HCT116 (cell line): ENCODE measurements around the gene TBC1D14. TPM values are rescaled to one million over a fixed set of nuclear protein-coding genes. Genes with fewer than 3 reads are reported as not detected.
A peak's percentile ranks its signal among the peaks of the same experiment; 100 is the strongest.

ENCODE experiments used
- ATAC-seq: fragments of 200-7000 bp; cut with Tn5 transposase; 2 replicates; pipeline ENCODE4 v1.9.1; 2020; ENCODE audit warnings: mild to moderate bottlenecking, moderate library complexity
- BruUV-seq: library from RNA; stranded (reverse); fragments of 400-500 nt; replicated peaks from 2 replicates; lab custom pipeline; 2021; lab: Mats Ljungman, UMichigan
- CTCF ChIA-PET: fragments of 300-600 bp; sonication (Branson Sonifier 250); formaldehyde crosslinking; loops from one replicate; lab custom pipeline; 2021; ENCODE audit warnings: antibody characterized with exemption; lab: Charles Lee
- POLR2A ChIA-PET: fragments of 300-600, 350-600 bp; sonication (Branson Sonifier 250); formaldehyde crosslinking; loops from one replicate; lab custom pipeline; 2021; ENCODE audit warnings: antibody characterized with exemption; lab: Charles Lee
- RAD21 ChIA-PET, 2 experiments: fragments of 300-600 bp; sonication (Branson Sonifier 250); formaldehyde crosslinking; loops; one replicate each; lab custom pipeline; 2023; ENCODE audit warnings: low total read pairs in 2 of 2; ENCODE audit not compliant: uncharacterized antibody in 2 of 2, unreplicated experiment in 2 of 2, low non-redundant PET in 1 of 2; lab: Charles Lee
- DNase-seq: peaks from one replicate; pipeline ENCODE4 v3.0.0-alpha.2; 2010; ENCODE audit warnings: low read depth, low spot score
- H2AFZ ChIP-seq: fragments of 200-600 bp; shearing (Covaris generic), sonication (generic); 2 replicates; pipeline ENCODE4 v1.6.1; 2017; ENCODE audit warnings: low read depth, mixed run types, mixed read lengths, antibody characterized with exemption, low read length; ENCODE audit not compliant: poor library complexity, severe bottlenecking
- H3K27ac ChIP-seq: 2 replicates; pipeline ENCODE4 v1.5.1; 2012; ENCODE audit warnings: low read depth, low read length
- H3K27me3 ChIP-seq: fragments of 200-600 bp; sonication (generic); 2 replicates; pipeline ENCODE4 v1.6.1; 2016; ENCODE audit warnings: mixed run types, low read length, mixed read lengths; ENCODE audit not compliant: insufficient read depth
- H3K36me3 ChIP-seq, 2 experiments: fragments of 200-500 bp in 1 of 2; fragments of 200-600 bp in 1 of 2; sonication (Bioruptor generic) in 1 of 2; sonication (generic) in 1 of 2; 2 replicates each; pipeline versions ENCODE4 v1.5.1 to v1.6.1; 2014 to 2016; ENCODE audit warnings: low read length in 2 of 2, inconsistent platforms in 1 of 2, mixed read lengths in 1 of 2, mixed run types in 1 of 2; ENCODE audit not compliant: insufficient read depth in 2 of 2, control insufficient read depth in 1 of 2
- H3K4me1 ChIP-seq, 2 experiments: fragments of 200-600 bp in 1 of 2; sonication (generic) in 1 of 2; 2 replicates each; pipeline versions ENCODE4 v1.5.1 to v1.6.1; 2012 to 2017; ENCODE audit warnings: low read length in 2 of 2, inconsistent platforms in 1 of 2, mild to moderate bottlenecking in 1 of 2, mixed read lengths in 1 of 2, mixed run types in 1 of 2, moderate library complexity in 1 of 2; ENCODE audit not compliant: insufficient read depth in 2 of 2, control insufficient read depth in 1 of 2
- H3K4me2 ChIP-seq: fragments of 200-600 bp; sonication (generic); 2 replicates; pipeline ENCODE4 v1.6.1; 2017; ENCODE audit warnings: mixed run types, low read length, mixed read lengths
- H3K4me3 ChIP-seq, 2 experiments: fragments of 200-600 bp in 1 of 2; sonication (generic) in 1 of 2; replicated peaks in 1 of 2; 2 replicates each; pipeline ENCODE4 v1.5.1; 2011 to 2016; ENCODE audit warnings: low read length in 2 of 2, control low read depth in 1 of 2, low read depth in 1 of 2, mild to moderate bottlenecking in 1 of 2, mixed read lengths in 1 of 2, mixed run types in 1 of 2
- H3K79me2 ChIP-seq: fragments of 200-600 bp; sonication (generic); 2 replicates; pipeline ENCODE4 v1.6.1; 2017; ENCODE audit warnings: mild to moderate bottlenecking, mixed run types, low read length, moderate library complexity, mixed read lengths; ENCODE audit not compliant: insufficient read depth
- H3K9ac ChIP-seq: fragments of 200-600 bp; sonication (generic); 2 replicates; pipeline ENCODE4 v1.6.1; 2016; ENCODE audit warnings: low read length, mixed read lengths
- H3K9me2 ChIP-seq: fragments of 200-600 bp; sonication (generic), shearing (Covaris generic); 2 replicates; pipeline ENCODE4 v1.6.1; 2017; ENCODE audit warnings: mixed run types, mild to moderate bottlenecking, moderate library complexity; ENCODE audit not compliant: insufficient read depth
- H3K9me3 ChIP-seq, 2 experiments: fragments of 200-500 bp in 1 of 2; fragments of 200-600 bp in 1 of 2; sonication (Bioruptor generic) in 1 of 2; sonication (generic) in 1 of 2; 2 replicates each; pipeline ENCODE4 v1.6.1; 2014 to 2017; ENCODE audit warnings: low read length in 2 of 2, mixed read lengths in 2 of 2, inconsistent platforms in 1 of 2, low read depth in 1 of 2, mild to moderate bottlenecking in 1 of 2, mixed run types in 1 of 2, moderate library complexity in 1 of 2; ENCODE audit not compliant: control insufficient read depth in 1 of 2, insufficient read depth in 1 of 2
- H4K20me1 ChIP-seq: fragments of 200-600 bp; sonication (generic), shearing (Covaris generic); 2 replicates; pipeline ENCODE4 v1.6.1; 2017; ENCODE audit warnings: mixed run types, mild to moderate bottlenecking, moderate library complexity; ENCODE audit not compliant: insufficient read depth
- CBX3 ChIP-seq: IDR thresholded peaks from 2 replicates; pipeline ENCODE4 v1.6.1; 2012; ENCODE audit warnings: low read depth
- EGR1 ChIP-seq: IDR thresholded peaks from 2 replicates; pipeline ENCODE4 v1.6.1; 2012; ENCODE audit warnings: low read depth
- JUND ChIP-seq: IDR thresholded peaks from 2 replicates; pipeline ENCODE4 v1.6.1; 2012
- POLR2A ChIP-seq: IDR thresholded peaks from 2 replicates; pipeline ENCODE4 v1.7.0; 2011; ENCODE audit warnings: borderline replicate concordance; ENCODE audit not compliant: insufficient read depth, insufficient read length; ENCODE audit errors: extremely low read depth
- POLR2AphosphoS5 ChIP-seq: IDR thresholded peaks from 2 replicates; pipeline ENCODE4 v1.6.1; 2011; ENCODE audit warnings: mild to moderate bottlenecking, low read depth, low read length, moderate library complexity
- RAD21 ChIP-seq: IDR thresholded peaks from 2 replicates; pipeline ENCODE4 v1.6.1; 2012; ENCODE audit warnings: low read depth, mild to moderate bottlenecking
- SP1 ChIP-seq: IDR thresholded peaks from 2 replicates; pipeline ENCODE4 v1.6.1; 2012; ENCODE audit warnings: low read depth
- TCF7L2 ChIP-seq: IDR thresholded peaks from 2 replicates; pipeline ENCODE4 v1.7.0; 2011; ENCODE audit warnings: borderline replicate concordance, inconsistent platforms; ENCODE audit not compliant: insufficient read depth, insufficient read length; ENCODE audit errors: extremely low read depth
- intact Hi-C: fragments of 100-400 bp; cut with micrococcal nuclease; formaldehyde crosslinking; loops from 2 replicates; pipeline ENCODE4 v1.10.0; 2022
- total RNA-seq: library from RNA; stranded (reverse); gene quantifications from one replicate; pipeline ENCODE4 v1.2.1, GENCODE V29; 2021; ENCODE audit not compliant: unreplicated experiment
- TF ChIP-seq, protein P1 (sequence below): IDR thresholded peaks from 2 replicates; pipeline ENCODE4 v1.6.1; 2012
- TF ChIP-seq, protein P2 (sequence below), 3 experiments: fragments of 200-600 bp in 1 of 3; sonication (generic) in 1 of 3; IDR thresholded peaks in 2 of 3; conservative IDR thresholded peaks in 1 of 3; 2 replicates each; pipeline ENCODE4 v1.5.1; 2012 to 2017; ENCODE audit warnings: low read depth in 2 of 3, low read length in 2 of 3, antibody characterized with exemption in 1 of 3, borderline replicate concordance in 1 of 3, control low read depth in 1 of 3, mild to moderate bottlenecking in 1 of 3, mixed read lengths in 1 of 3, mixed run types in 1 of 3, moderate library complexity in 1 of 3; ENCODE audit not compliant: insufficient read depth in 1 of 3
- TF ChIP-seq, protein P3 (sequence below): IDR thresholded peaks from 2 replicates; pipeline ENCODE4 v1.6.1; 2012

Gene TBC1D14
- total RNA-seq, 1 experiment from 2014 or later, result 62.9 TPM

DNA sequence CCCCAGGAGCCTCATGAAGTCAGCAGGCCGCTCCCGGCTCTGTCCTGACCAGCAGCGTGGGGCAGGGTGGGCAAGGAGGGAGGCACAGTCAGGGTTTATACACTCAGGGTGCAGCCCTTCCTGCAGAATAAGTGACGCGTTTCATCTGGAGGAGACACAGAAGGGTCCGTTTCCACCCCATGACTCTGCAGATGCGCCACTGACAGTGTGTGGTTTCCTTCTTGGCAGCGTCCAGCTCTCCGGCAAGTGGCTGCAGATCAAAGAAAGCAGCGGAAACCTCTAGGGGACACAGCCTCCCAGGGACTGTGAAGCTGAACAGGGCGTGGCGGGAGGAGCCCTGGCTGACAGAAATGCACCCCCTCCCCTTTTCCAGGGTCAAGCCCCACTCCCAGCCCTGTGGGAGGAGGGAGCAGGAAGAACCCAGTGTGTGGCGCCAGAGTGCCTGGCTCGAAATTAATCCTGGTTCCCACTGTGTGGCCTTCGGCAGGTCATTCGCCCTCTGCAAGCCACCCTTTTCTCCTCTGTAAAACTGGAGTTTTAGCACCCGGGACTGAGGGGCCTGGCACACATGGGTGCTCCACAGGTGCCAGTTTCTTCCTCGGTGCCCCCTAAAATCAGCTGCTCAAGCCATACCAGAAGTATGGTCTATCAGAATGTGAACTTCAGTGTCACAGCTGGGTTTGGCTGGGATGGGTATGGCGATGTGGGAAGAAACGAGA, 17.3 kb upstream of the TBC1D14 start:
- Histone ChIP-seq H4K20me1 (no peaks in the 10 kb centered on the region), H3K4me2 (no peak overlapping the region), H3K4me1 (no peaks in the 10 kb centered on the region), H3K9me3 (peaks cover 0 to 4% of the 10 kb centered on the region in 2 experiments; a peak in 2 of 4 replicates), H3K27ac (no peak overlapping the region), H3K79me2 (no peaks in the 10 kb centered on the region), H3K9me2 (no peaks in the 10 kb centered on the region), H3K4me3 (no peak overlapping the region), H2AFZ (no peak overlapping the region), H3K27me3 (no peaks in the 10 kb centered on the region), H3K9ac (no peak overlapping the region), H3K36me3 (no peaks in the 10 kb centered on the region)
- BruUV-seq, result no TSS peak
- CTCF ChIA-PET, result no interaction called here
- TF ChIP-seq POLR2A (no peak), CBX3 (no peak), RAD21 (peak; percentile 29; the same call in 1 of the 2 replicates)
- DNase-seq (no peak), ATAC-seq (peak; percentile 47; the same call in 1 of the 2 replicates)
- POLR2A ChIA-PET, result no interaction called here
- RAD21 ChIA-PET, result no interaction called here
- intact Hi-C loops, result no loop called here

DNA sequence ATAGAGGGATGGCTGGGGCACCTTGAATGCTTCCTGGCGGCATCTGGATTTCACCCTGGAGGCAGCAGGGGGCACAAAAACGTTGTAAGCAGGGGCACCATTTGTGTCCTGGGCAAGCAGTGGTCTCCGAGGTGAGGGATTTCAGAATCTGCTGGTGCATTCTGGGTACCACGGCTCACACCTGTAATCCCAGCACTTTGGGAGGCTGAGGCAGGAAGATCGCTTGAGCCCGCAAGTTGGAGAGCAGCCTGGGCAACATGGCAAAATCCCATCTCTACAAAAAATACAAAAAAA, 16.8 kb upstream of the TBC1D14 start:
- intact Hi-C loops, result no loop called here
- RAD21 ChIA-PET, result no interaction called here

More for the DNA sequence above, 16.8 kb upstream of the TBC1D14 start:
- Histone ChIP-seq H3K4me2 (no peak overlapping the region), H3K27me3 (no peaks in the 10 kb centered on the region), H4K20me1 (no peaks in the 10 kb centered on the region), H3K4me1 (no peaks in the 10 kb centered on the region), H3K9me2 (no peaks in the 10 kb centered on the region), H2AFZ (no peak overlapping the region), H3K79me2 (no peaks in the 10 kb centered on the region), H3K27ac (no peak overlapping the region), H3K9ac (no peak overlapping the region), H3K9me3 (peaks cover 0 to 4% of the 10 kb centered on the region in 2 experiments; a peak in 2 of 4 replicates), H3K36me3 (no peaks in the 10 kb centered on the region), H3K4me3 (no peak overlapping the region)
- ATAC-seq, result no peak
- POLR2A ChIA-PET, result no interaction called here
- no TSS peak for BruUV-seq
- DNase-seq, result no peak
- TF ChIP-seq TCF7L2 (no peak), POLR2AphosphoS5 (no peak), JUND (no peak), EGR1 (no peak), SP1 (no peak)
- TF ChIP-seq, protein P1, sequence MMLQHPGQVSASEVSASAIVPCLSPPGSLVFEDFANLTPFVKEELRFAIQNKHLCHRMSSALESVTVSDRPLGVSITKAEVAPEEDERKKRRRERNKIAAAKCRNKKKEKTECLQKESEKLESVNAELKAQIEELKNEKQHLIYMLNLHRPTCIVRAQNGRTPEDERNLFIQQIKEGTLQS, result no peak
- TF ChIP-seq, protein P2, sequence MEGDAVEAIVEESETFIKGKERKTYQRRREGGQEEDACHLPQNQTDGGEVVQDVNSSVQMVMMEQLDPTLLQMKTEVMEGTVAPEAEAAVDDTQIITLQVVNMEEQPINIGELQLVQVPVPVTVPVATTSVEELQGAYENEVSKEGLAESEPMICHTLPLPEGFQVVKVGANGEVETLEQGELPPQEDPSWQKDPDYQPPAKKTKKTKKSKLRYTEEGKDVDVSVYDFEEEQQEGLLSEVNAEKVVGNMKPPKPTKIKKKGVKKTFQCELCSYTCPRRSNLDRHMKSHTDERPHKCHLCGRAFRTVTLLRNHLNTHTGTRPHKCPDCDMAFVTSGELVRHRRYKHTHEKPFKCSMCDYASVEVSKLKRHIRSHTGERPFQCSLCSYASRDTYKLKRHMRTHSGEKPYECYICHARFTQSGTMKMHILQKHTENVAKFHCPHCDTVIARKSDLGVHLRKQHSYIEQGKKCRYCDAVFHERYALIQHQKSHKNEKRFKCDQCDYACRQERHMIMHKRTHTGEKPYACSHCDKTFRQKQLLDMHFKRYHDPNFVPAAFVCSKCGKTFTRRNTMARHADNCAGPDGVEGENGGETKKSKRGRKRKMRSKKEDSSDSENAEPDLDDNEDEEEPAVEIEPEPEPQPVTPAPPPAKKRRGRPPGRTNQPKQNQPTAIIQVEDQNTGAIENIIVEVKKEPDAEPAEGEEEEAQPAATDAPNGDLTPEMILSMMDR (IDR thresholded peaks at IDR 0.05 in 2 of 3, conservative IDR thresholded peaks at IDR 0.05 in 1 of 3; ENCODE audit: borderline replicate concordance in 1 of 3, insufficient read depth in 1 of 3, low read depth in 2 of 3, low read length in 2 of 3), result no peak
- TF ChIP-seq, protein P3, sequence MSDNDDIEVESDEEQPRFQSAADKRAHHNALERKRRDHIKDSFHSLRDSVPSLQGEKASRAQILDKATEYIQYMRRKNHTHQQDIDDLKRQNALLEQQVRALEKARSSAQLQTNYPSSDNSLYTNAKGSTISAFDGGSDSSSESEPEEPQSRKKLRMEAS, result no peak
- CTCF ChIA-PET, result no interaction called here
